Measurements from ENCODE around the gene RS1. TPM values are rescaled to one million over a fixed set of nuclear protein-coding genes. Genes with fewer than 3 reads are reported as not detected.

Gene RS1
- total and polyA plus RNA-seq, 2 of the 4 experiments (the other 2 are of a cell fraction): not detected

DNA sequence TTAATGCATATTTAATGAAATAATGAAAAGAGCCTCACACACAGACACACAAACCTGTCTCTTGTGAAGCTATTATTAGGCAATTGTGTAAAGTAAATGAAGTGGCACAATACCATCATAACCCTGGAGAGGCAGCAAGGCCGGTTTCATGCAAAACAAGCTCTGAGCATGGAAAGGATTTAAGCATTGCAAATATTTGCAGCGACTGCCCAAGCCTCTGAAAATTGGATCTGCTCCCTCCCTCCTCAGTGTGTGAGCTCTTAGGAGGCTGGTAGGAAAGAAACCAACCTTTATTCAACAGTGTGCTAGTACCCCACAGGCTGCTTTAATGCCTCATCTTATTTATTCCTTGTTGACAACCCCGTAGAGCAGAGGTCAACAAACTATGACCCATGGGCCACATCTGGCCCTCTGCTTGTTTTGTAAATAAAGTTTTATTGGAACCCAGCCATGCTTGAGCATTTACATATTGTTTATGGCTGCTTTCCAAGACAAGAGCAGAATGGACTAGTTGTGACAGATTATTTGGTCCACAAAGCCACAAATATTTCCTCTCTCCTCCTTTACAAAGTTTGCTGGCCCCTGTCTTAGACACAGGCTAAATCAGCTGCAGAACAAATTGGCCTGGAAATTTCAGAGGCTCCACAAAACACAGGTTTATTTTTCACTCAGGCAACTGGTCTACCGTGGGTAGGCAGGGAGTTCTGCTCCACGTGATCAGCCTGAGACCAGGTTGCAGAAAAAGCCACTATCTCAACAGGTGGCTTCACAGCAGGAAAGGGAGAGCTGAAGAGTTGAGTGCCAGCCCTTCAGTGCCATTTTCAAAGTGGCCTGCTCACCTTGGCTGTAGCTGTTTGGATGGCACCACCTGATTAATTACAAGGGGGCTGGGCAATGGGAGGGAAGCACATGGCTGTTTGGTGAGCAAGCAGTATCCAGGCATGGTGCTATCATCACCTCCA lies 16.8 kb downstream of the RS1 start:
- Histone ChIP-seq H3K23ac (ENCODE audit: low read depth, low read length) (no peak overlapping the region), H3K56ac (ENCODE audit: extremely low read depth, insufficient read depth, low read length) (no peak overlapping the region), H2AK9ac (replicated peaks; ENCODE audit: low read depth, low read length, poor library complexity) (no peak overlapping the region), H4K5ac (ENCODE audit: low read depth, low read length) (no peak overlapping the region), H3K4ac (ENCODE audit: low read depth, low read length) (no peak overlapping the region), H2AFZ (replicated peaks; ENCODE audit: low read length, poor library complexity) (no peak overlapping the region), H3K9ac (ENCODE audit: low read depth, low read length) (no peak overlapping the region), H4K8ac (ENCODE audit: low read depth in 2 of 2, low read length in 2 of 2) (no peak overlapping the region), H3K9me1 (ENCODE audit: insufficient read depth, low read length) (no peaks in the 10 kb centered on the region), H2AK5ac (ENCODE audit: low read depth, low read length) (no peak overlapping the region), H4K20me1 (ENCODE audit: insufficient read depth, low read length) (no peaks in the 10 kb centered on the region), H2BK20ac (ENCODE audit: low read depth, low read length) (no peak overlapping the region), H4K91ac (ENCODE audit: insufficient read depth, low read depth, low read length) (no peak overlapping the region), H2BK15ac (ENCODE audit: low read depth, low read length) (no peak overlapping the region), H3K79me1 (ENCODE audit: low read depth in 1 of 2, low read length in 2 of 2) (no peaks in the 10 kb centered on the region), H3K4me2 (ENCODE audit: low read depth, low read length) (no peak overlapping the region), H2BK120ac (ENCODE audit: low read depth, low read length) (no peak overlapping the region), H3K27ac (ENCODE audit: insufficient read depth, low read length) (no peak overlapping the region), H3K27me3 (ENCODE audit: control insufficient read depth, insufficient read depth, low read length) (no peaks in the 10 kb centered on the region), H3K9me3 (ENCODE audit: control insufficient read depth, insufficient read depth, low read length) (peaks cover 3% of the 10 kb centered on the region; the same call in 1 of the 2 replicates), H3K4me3 (ENCODE audit: insufficient read depth, low read depth, low read length) (no peak overlapping the region), H3K18ac (ENCODE audit: low read depth, low read length) (no peak overlapping the region), H2BK5ac (ENCODE audit: low read depth, low read length, poor library complexity, severe bottlenecking) (no peak overlapping the region), H3K14ac (replicated peaks; ENCODE audit: low read depth, low read length) (no peak overlapping the region), H3K4me1 (ENCODE audit: control insufficient read depth, insufficient read depth, low read length) (peaks cover 3% of the 10 kb centered on the region; the same call in 1 of the 2 replicates), H3K36me3 (ENCODE audit: control insufficient read depth, insufficient read depth, low read length) (no peaks in the 10 kb centered on the region)
- ChIA-PET POLR2A (ENCODE audit: unreplicated experiment) (no interaction called here), CTCF (no interaction called here)
- ATAC-seq (ENCODE audit: low read depth): no peak
- intact Hi-C loops (cut with micrococcal nuclease): no loop called here
- TF ChIP-seq RAD21 (IDR thresholded peaks at IDR 0.05; ENCODE audit: low read length) (no peak), POLR2A (IDR thresholded peaks at IDR 0.05; ENCODE audit: low read depth, low read length) (no peak), MXI1 (IDR thresholded peaks at IDR 0.05; ENCODE audit: borderline replicate concordance, low read depth, low read length) (no peak), NFE2L2 (IDR thresholded peaks at IDR 0.05; ENCODE audit: low read depth, low read length) (no peak), SMC3 (IDR thresholded peaks at IDR 0.05; ENCODE audit: low read depth, low read length) (no peak), CHD1 (IDR thresholded peaks at IDR 0.05; ENCODE audit: low read depth, low read length) (no peak), RCOR1 (IDR thresholded peaks at IDR 0.05; ENCODE audit: insufficient replicate concordance, low read length) (no peak), MAFK (IDR thresholded peaks at IDR 0.05; ENCODE audit: low read depth, low read length) (no peak), CEBPB (IDR thresholded peaks at IDR 0.05; ENCODE audit: low read depth, low read length) (no peak), BHLHE40 (IDR thresholded peaks at IDR 0.05; ENCODE audit: low read depth, low read length) (no peak), MAZ (IDR thresholded peaks at IDR 0.05; ENCODE audit: borderline replicate concordance, low read depth, low read length) (no peak), FOS (IDR thresholded peaks at IDR 0.05; ENCODE audit: low read depth, low read length) (no peak)
- TF ChIP-seq, protein P1, sequence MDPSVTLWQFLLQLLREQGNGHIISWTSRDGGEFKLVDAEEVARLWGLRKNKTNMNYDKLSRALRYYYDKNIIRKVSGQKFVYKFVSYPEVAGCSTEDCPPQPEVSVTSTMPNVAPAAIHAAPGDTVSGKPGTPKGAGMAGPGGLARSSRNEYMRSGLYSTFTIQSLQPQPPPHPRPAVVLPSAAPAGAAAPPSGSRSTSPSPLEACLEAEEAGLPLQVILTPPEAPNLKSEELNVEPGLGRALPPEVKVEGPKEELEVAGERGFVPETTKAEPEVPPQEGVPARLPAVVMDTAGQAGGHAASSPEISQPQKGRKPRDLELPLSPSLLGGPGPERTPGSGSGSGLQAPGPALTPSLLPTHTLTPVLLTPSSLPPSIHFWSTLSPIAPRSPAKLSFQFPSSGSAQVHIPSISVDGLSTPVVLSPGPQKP (IDR thresholded peaks at IDR 0.05; ENCODE audit: borderline replicate concordance, low read depth, low read length): no peak
- TF ChIP-seq, protein P2, sequence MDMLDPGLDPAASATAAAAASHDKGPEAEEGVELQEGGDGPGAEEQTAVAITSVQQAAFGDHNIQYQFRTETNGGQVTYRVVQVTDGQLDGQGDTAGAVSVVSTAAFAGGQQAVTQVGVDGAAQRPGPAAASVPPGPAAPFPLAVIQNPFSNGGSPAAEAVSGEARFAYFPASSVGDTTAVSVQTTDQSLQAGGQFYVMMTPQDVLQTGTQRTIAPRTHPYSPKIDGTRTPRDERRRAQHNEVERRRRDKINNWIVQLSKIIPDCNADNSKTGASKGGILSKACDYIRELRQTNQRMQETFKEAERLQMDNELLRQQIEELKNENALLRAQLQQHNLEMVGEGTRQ (IDR thresholded peaks at IDR 0.05; ENCODE audit: low read depth, low read length): no peak
- TF ChIP-seq, protein P3, sequence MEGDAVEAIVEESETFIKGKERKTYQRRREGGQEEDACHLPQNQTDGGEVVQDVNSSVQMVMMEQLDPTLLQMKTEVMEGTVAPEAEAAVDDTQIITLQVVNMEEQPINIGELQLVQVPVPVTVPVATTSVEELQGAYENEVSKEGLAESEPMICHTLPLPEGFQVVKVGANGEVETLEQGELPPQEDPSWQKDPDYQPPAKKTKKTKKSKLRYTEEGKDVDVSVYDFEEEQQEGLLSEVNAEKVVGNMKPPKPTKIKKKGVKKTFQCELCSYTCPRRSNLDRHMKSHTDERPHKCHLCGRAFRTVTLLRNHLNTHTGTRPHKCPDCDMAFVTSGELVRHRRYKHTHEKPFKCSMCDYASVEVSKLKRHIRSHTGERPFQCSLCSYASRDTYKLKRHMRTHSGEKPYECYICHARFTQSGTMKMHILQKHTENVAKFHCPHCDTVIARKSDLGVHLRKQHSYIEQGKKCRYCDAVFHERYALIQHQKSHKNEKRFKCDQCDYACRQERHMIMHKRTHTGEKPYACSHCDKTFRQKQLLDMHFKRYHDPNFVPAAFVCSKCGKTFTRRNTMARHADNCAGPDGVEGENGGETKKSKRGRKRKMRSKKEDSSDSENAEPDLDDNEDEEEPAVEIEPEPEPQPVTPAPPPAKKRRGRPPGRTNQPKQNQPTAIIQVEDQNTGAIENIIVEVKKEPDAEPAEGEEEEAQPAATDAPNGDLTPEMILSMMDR (conservative IDR thresholded peaks at IDR 0.05; ENCODE audit: low read depth, low read length): no peak
- no CpG with 5 or more reads among the region's 5 CpGs for WGBS, 2 experiments (ENCODE audit: extremely low coverage in 2 of 2, insufficient read length in 1 of 2)
- dilution Hi-C loops (cut with HindIII; ENCODE audit: low sequenced_read_pairs, unreplicated experiment): no loop called here
- DNase-seq: no peak
- in situ Hi-C loops (cut with MboI; ENCODE audit: low sequenced_read_pairs): no loop called here
- no TSS peak for BruUV-seq (replicated peaks)

Data from IMR-90 (cell line).